Hepatic stellate cell (primary cell): ENCODE data around the gene CNMD.
"Not testable (repeated sequence)": the region's sequence is repeated elsewhere in the genome, so short reads cannot be mapped to it uniquely, and the experiment has no call there.

Experiments used
- DNase-seq: peaks from one replicate; pipeline ENCODE4 v3.0.0; 2011; ENCODE audit warnings: low spot score

CNMD gene

GRCh38 chr13:52743988-52744387, 4.4 kb upstream of the CNMD start:
- DNase-seq: no peak

GRCh38 chr13:52743569-52743968, 3.9 kb upstream of the CNMD start:
- DNase-seq: no peak

GRCh38 chr13:52738719-52739467, 727 bp downstream of the CNMD start:
- DNase-seq: no peak

- no peak for DNase-seq
These were observed 1.7 kb downstream of the CNMD start for GRCh38 chr13:52737965-52738364.

- no peak for DNase-seq
These were observed 2.2 kb downstream of the CNMD start for GRCh38 chr13:52737451-52737850.

GRCh38 chr13:52736891-52737290, 2.7 kb downstream of the CNMD start:
- no peak for DNase-seq

GRCh38 chr13:52734075-52734623, 5.5 kb downstream of the CNMD start:
- no peak for DNase-seq

GRCh38 chr13:52726258-52726657, 13.4 kb downstream of the CNMD start:
- DNase-seq: no peak

GRCh38 chr13:52725302-52725701, 14.3 kb downstream of the CNMD start:
- no peak for DNase-seq

GRCh38 chr13:52723181-52723580, 16.4 kb downstream of the CNMD start:
- DNase-seq: no peak

GRCh38 chr13:52721356-52721755, 18.3 kb downstream of the CNMD start:
- DNase-seq: not testable (repeated sequence)

- not testable (repeated sequence) for DNase-seq
These were observed 18.7 kb downstream of the CNMD start for GRCh38 chr13:52720904-52721303.

GRCh38 chr13:52713894-52714293, 25.7 kb downstream of the CNMD start:
- no peak for DNase-seq

- no peak for DNase-seq
These were observed 27.2 kb downstream of the CNMD start for GRCh38 chr13:52712385-52712784.

- DNase-seq: no peak
These were observed 28.3 kb downstream of the CNMD start for GRCh38 chr13:52711286-52711685.

- not testable (repeated sequence) for DNase-seq
These were observed 31.4 kb downstream of the CNMD start for GRCh38 chr13:52708266-52708665.

GRCh38 chr13:52707375-52707774, 32.2 kb downstream of the CNMD start:
- no peak for DNase-seq

GRCh38 chr13:52706081-52706480, 33.5 kb downstream of the CNMD start:
- no peak for DNase-seq

GRCh38 chr13:52703482-52703881, 36.1 kb downstream of the CNMD start:
- no peak for DNase-seq

- DNase-seq: no peak
These were observed 37.7 kb downstream of the CNMD start for GRCh38 chr13:52701728-52702465.

- DNase-seq: no peak
These were observed 43.1 kb downstream of the CNMD start for GRCh38 chr13:52696566-52696965.

- no peak for DNase-seq
These were observed 43.8 kb downstream of the CNMD start for GRCh38 chr13:52695856-52696255.

- no peak for DNase-seq
These were observed 53.2 kb downstream of the CNMD start for GRCh38 chr13:52686376-52686775.
